ENCODE results near the gene SLC12A7. TPM values are rescaled to one million over a fixed set of nuclear protein-coding genes. Genes with fewer than 3 reads are reported as not detected.

Gene SLC12A7
- polyA plus RNA-seq, 1 donor (not counting 4 experiments of a cell fraction or from before 2014, with no cell fraction given), result 1.5 TPM

DNA sequence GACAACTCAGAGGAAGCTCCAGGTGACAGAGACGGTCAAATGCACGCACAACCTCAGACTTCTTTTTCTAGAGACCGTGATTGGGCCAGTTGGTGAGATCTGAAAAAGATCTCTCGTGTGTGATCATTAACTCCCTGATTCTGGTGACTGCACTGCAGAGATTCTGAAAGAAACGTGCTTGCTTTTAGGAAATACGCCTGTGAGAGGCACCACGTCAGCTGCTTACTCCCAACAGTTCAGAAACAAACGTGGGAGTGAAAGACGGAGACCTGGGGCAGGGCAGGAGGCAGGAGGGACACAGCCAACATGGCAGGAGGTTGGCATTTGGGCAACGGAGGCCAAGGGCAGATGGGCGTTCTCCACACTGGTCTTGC lies 15.9 kb downstream of the SLC12A7 start:
- H2AFZ ChIP-seq (ENCODE audit: control insufficient read depth, low read length), result no peak overlapping the region
- no peaks in the 10 kb centered on the region for H4K20me1 ChIP-seq (ENCODE audit: control insufficient read depth, extremely low read depth, insufficient read depth, low read length)
- H3K27ac ChIP-seq (ENCODE audit: control insufficient read depth, insufficient read depth, low read length), result no peak overlapping the region
- H3K9ac ChIP-seq (ENCODE audit: control insufficient read depth, extremely low read depth, insufficient read depth, low read length), result no peak overlapping the region
- H3K9me3 ChIP-seq (ENCODE audit: control insufficient read depth, low read depth, low read length), result no peaks in the 10 kb centered on the region
- H3K27me3 ChIP-seq (ENCODE audit: control insufficient read depth, extremely low read depth, insufficient read depth, low read length), result no peaks in the 10 kb centered on the region
- no peak for TF ChIP-seq EZH2 (IDR thresholded peaks at IDR 0.05; ENCODE audit: low read length)
- TF ChIP-seq, protein P1, sequence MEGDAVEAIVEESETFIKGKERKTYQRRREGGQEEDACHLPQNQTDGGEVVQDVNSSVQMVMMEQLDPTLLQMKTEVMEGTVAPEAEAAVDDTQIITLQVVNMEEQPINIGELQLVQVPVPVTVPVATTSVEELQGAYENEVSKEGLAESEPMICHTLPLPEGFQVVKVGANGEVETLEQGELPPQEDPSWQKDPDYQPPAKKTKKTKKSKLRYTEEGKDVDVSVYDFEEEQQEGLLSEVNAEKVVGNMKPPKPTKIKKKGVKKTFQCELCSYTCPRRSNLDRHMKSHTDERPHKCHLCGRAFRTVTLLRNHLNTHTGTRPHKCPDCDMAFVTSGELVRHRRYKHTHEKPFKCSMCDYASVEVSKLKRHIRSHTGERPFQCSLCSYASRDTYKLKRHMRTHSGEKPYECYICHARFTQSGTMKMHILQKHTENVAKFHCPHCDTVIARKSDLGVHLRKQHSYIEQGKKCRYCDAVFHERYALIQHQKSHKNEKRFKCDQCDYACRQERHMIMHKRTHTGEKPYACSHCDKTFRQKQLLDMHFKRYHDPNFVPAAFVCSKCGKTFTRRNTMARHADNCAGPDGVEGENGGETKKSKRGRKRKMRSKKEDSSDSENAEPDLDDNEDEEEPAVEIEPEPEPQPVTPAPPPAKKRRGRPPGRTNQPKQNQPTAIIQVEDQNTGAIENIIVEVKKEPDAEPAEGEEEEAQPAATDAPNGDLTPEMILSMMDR (optimal IDR thresholded peaks at IDR 0.05 in 1 of 3, IDR thresholded peaks at IDR 0.05 in 1 of 3, conservative IDR thresholded peaks at IDR 0.05 in 1 of 3; ENCODE audit: extremely low read depth in 1 of 3, insufficient read depth in 2 of 3, low read length in 3 of 3), result no peak
- no peaks in the 10 kb centered on the region for H3K9me1 ChIP-seq (ENCODE audit: control insufficient read depth, extremely low read depth, insufficient read depth, low read length)
- FAIRE-seq (no peak), DNase-seq (ENCODE audit: low read depth, low spot score) (no peak)
- H3K79me2 ChIP-seq (ENCODE audit: control insufficient read depth, insufficient read depth, low read length), result no peaks in the 10 kb centered on the region
- no peak overlapping the region for H3K4me2 ChIP-seq (ENCODE audit: control insufficient read depth, extremely low read depth, insufficient read depth, low read depth, low read length)
- dilution Hi-C loops (cut with MboI; ENCODE audit: extremely low pct_ligation_motif_present, low sequenced_read_pairs), result no loop called here
- H3K4me3 ChIP-seq (ENCODE audit: control insufficient read depth in 2 of 3, extremely low read depth in 1 of 3, insufficient read depth in 2 of 3, low read depth in 1 of 3, low read length in 3 of 3), result no peak overlapping the region
- H3K36me3 ChIP-seq (ENCODE audit: control insufficient read depth in 2 of 2, extremely low read depth in 1 of 2, insufficient read depth in 2 of 2, low read length in 2 of 2), result peaks cover 0 to 3% of the 10 kb centered on the region in 2 experiments
- no peaks in the 10 kb centered on the region for H3K4me1 ChIP-seq (ENCODE audit: control insufficient read depth, extremely low read depth, insufficient read depth, low read length)

DNA sequence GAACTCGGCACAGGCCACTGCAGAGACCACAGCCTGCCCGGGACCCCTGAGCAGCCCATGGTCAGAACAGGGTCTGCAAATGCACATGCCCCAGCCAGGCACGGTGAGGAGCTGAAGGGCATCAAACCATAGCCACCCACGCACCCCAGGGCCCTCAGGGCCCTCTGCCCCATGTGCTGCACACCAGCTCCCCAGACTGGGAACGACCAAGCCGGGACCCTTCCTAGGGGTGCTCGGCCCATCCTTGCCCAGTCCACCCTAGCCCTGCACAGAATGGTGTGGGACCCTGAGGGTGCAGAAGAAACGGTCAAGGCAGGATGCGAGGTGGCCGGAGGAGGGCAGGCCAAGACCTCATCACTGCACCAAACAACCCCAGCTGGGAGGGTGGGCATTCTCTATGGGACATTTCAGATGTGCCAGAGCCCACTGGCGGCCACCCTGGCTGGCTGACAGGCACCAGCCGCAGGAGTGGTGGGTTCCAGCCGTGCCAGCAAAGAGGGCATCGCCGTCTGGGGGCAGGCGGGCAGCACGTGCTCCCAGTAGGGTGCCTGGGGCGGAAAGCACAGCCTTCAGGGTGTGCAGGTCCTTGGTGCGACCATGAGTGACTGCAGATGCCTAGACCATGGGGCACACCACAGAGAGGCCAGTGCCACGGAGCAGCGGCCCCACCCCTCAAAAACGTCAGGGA lies 16.4 kb downstream of the SLC12A7 start:
- no peaks in the 10 kb centered on the region for H3K27me3 ChIP-seq (ENCODE audit: control insufficient read depth, extremely low read depth, insufficient read depth, low read length)
- TF ChIP-seq, protein P1 (optimal IDR thresholded peaks at IDR 0.05 in 1 of 3, IDR thresholded peaks at IDR 0.05 in 1 of 3, conservative IDR thresholded peaks at IDR 0.05 in 1 of 3; ENCODE audit: extremely low read depth in 1 of 3, insufficient read depth in 2 of 3, low read length in 3 of 3), result no peak
- no peak for TF ChIP-seq EZH2 (IDR thresholded peaks at IDR 0.05; ENCODE audit: low read length)
- H3K79me2 ChIP-seq (ENCODE audit: control insufficient read depth, insufficient read depth, low read length), result no peaks in the 10 kb centered on the region
- H4K20me1 ChIP-seq (ENCODE audit: control insufficient read depth, extremely low read depth, insufficient read depth, low read length), result no peaks in the 10 kb centered on the region
- no peak for DNase-seq (ENCODE audit: low read depth, low spot score)
- dilution Hi-C loops (cut with MboI; ENCODE audit: extremely low pct_ligation_motif_present, low sequenced_read_pairs), result no loop called here
- no peaks in the 10 kb centered on the region for H3K9me3 ChIP-seq (ENCODE audit: control insufficient read depth, low read depth, low read length)
- no peak overlapping the region for H2AFZ ChIP-seq (ENCODE audit: control insufficient read depth, low read length)
- no peak overlapping the region for H3K4me3 ChIP-seq (ENCODE audit: control insufficient read depth in 2 of 3, extremely low read depth in 1 of 3, insufficient read depth in 2 of 3, low read depth in 1 of 3, low read length in 3 of 3)
- H3K4me1 ChIP-seq (ENCODE audit: control insufficient read depth, extremely low read depth, insufficient read depth, low read length), result no peaks in the 10 kb centered on the region
- peaks cover 0 to 3% of the 10 kb centered on the region in 2 experiments for H3K36me3 ChIP-seq (ENCODE audit: control insufficient read depth in 2 of 2, extremely low read depth in 1 of 2, insufficient read depth in 2 of 2, low read length in 2 of 2)
- no peak overlapping the region for H3K9ac ChIP-seq (ENCODE audit: control insufficient read depth, extremely low read depth, insufficient read depth, low read length)
- no peak overlapping the region for H3K4me2 ChIP-seq (ENCODE audit: control insufficient read depth, extremely low read depth, insufficient read depth, low read depth, low read length)
- H3K9me1 ChIP-seq (ENCODE audit: control insufficient read depth, extremely low read depth, insufficient read depth, low read length), result no peaks in the 10 kb centered on the region
- FAIRE-seq, result no peak
- H3K27ac ChIP-seq (ENCODE audit: control insufficient read depth, insufficient read depth, low read length), result no peak overlapping the region

Measured in keratinocyte (primary cell).